ENCODE results near the gene LRRC28.

Gene LRRC28

DNA sequence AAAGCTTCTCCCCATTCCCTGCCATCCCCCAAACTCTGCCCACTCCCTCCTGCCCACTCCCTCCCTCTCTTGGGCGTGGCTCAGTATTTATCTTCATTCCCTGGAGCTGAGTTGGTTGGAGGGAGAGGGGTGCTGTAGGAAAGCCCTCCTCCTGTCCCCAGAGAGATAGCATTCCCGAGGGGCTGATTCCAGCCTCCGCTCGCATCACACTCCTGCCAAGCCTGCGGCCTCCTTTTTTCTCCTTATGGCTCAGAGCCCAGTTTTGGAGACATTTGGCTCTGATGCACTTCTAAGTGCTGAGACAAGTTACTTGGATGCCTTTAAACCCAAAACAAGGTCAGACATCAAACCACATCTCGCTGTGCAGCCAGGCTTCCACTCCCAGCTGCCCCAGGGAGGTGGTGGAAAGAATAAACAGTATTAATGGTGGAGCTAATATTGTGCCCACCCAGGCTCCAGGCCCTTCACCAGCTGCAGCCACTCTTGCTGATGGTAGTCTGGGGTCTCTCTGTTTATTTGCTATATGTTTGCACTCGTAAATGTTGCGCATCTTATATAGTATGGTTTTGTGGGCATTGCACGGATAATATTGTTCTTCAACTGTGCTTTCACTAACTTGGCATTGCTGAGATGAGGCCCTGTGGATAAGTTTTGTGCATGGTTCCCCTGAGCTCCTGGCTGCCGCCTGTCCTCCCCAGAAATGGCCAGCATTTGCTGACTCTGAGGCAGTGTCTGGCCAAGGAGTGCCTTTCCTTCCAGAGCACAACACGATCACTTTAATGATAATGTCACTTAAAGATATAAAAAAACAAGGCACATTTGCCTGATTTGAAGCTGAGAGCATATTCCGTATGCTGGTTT is 157.2 kb downstream of the LRRC28 start:
- H3K36me3 Mint-ChIP-seq (ENCODE audit: low read depth), result no peaks in the 10 kb centered on the region
- H3K4me3 Mint-ChIP-seq, result no peak overlapping the region
- H3K27ac Mint-ChIP-seq, result no peak overlapping the region
- peaks cover 3% of the 10 kb centered on the region for H3K27me3 Mint-ChIP-seq
- intact Hi-C loops (cut with micrococcal nuclease), result loop anchor here (5.0 kb wide), 1 partner anchor 294 kb away; no protein-coding TSS in a partner anchor
- no peaks in the 10 kb centered on the region for H3K9me3 Mint-ChIP-seq
- H3K4me1 Mint-ChIP-seq (ENCODE audit: low read depth), result peaks cover 16% of the 10 kb centered on the region

DNA sequence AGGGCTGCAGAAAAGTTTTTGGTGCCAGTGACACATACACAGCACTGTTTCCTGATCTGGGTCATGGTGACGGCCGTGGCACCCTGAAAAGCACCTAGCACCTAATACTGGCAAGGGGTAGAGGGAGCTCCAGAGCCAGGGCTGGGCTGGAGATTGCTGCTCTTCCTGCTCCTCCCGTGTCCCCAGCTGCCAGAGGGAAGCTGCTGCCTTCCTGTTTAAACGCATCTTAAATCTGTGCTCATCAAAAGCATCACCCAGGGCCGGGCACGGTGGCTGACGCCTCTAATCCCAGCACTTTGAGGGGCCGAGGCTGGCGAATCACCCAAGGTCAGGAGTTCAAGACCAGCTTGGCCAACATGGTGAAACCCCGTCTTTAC is 157.8 kb downstream of the LRRC28 start:
- Mint-ChIP-seq H3K9me3 (no peaks in the 10 kb centered on the region), H3K4me3 (no peak overlapping the region), H3K4me1 (ENCODE audit: low read depth) (peaks cover 10% of the 10 kb centered on the region), H3K27ac (no peak overlapping the region), H3K36me3 (ENCODE audit: low read depth) (no peaks in the 10 kb centered on the region), H3K27me3 (peaks cover 3% of the 10 kb centered on the region)
- intact Hi-C loops (cut with micrococcal nuclease), result loop anchor here (5.0 kb wide), 1 partner anchor 293 kb away; no protein-coding TSS in a partner anchor

DNA sequence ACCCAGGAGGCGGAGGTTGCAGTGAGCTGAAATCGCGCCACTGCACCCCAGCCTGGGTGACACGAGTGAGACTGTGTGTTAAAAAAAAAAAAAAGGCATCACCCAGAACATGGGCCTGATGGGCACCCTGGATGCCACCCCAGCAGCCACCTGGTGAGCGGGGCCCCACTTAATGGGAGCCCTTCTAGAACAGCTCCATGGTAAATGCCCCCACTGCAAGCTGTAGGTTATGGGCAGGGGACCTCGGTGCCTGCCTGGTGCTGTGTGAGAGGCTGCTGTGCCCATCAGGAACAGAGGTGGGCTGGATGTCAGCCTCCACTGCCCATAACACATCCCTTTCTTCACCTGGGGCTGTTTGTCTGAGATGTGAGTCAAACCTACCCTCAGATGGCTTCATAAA is 158.3 kb downstream of the LRRC28 start:
- no peaks in the 10 kb centered on the region for H3K36me3 Mint-ChIP-seq (ENCODE audit: low read depth)
- H3K4me1 Mint-ChIP-seq (ENCODE audit: low read depth), result peaks cover 13% of the 10 kb centered on the region
- intact Hi-C loops (cut with micrococcal nuclease), result loop anchor here (5.0 kb wide), 1 partner anchor 293 kb away; no protein-coding TSS in a partner anchor
- no peak overlapping the region for H3K4me3 Mint-ChIP-seq
- peaks cover 3% of the 10 kb centered on the region for H3K27me3 Mint-ChIP-seq
- H3K9me3 Mint-ChIP-seq, result no peaks in the 10 kb centered on the region
- no peak overlapping the region for H3K27ac Mint-ChIP-seq

DNA sequence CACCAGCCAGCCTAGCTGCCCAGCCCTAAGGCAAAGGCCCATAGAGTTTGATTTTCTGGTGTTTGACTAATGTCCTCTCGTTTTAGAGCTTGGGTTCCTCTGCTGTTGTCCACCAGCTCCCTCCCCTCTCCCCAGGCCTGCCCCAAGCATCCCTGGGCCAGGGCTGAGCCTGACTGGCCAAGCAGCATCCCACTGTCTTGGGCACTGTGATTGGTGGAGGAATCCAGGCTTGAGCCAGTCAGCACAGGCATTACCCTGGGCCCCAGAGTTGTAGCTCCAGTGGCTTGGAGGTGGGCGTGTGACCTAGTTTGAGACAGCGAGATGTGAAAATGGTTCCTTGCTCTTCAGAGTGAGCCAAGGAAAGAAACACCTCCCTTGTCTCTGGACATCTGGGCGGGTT is 159.2 kb downstream of the LRRC28 start:
- Mint-ChIP-seq H3K36me3 (ENCODE audit: low read depth) (no peaks in the 10 kb centered on the region), H3K27ac (no peak overlapping the region), H3K27me3 (peaks cover 3% of the 10 kb centered on the region), H3K4me1 (ENCODE audit: low read depth) (peaks cover 21% of the 10 kb centered on the region), H3K9me3 (no peaks in the 10 kb centered on the region), H3K4me3 (no peak overlapping the region)
- intact Hi-C loops (cut with micrococcal nuclease), result no loop called here

DNA sequence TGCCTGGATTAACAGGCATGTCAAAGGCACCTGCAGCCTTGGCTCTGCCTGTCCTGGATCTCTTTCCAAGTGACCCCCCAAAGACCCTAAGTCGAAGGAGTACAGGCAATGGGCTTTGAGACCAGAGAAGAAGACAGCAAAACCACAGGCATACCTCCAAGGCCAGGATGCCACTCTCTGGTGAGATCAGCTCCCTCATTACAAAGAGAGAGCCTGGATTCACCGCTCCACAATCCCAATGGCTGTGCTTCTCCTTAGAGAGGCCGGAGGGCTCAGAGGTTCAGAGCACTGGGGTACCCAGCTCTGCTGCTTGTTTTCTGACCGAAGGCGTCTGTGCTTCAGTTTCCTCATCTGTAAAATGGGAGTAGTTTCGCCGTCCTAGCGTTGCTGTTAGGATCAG is 160.0 kb downstream of the LRRC28 start:
- Mint-ChIP-seq H3K4me1 (ENCODE audit: low read depth) (peaks cover 25% of the 10 kb centered on the region), H3K36me3 (ENCODE audit: low read depth) (no peaks in the 10 kb centered on the region), H3K4me3 (no peak overlapping the region), H3K27ac (no peak overlapping the region), H3K27me3 (no peaks in the 10 kb centered on the region), H3K9me3 (no peaks in the 10 kb centered on the region)
- intact Hi-C loops (cut with micrococcal nuclease), result no loop called here

DNA sequence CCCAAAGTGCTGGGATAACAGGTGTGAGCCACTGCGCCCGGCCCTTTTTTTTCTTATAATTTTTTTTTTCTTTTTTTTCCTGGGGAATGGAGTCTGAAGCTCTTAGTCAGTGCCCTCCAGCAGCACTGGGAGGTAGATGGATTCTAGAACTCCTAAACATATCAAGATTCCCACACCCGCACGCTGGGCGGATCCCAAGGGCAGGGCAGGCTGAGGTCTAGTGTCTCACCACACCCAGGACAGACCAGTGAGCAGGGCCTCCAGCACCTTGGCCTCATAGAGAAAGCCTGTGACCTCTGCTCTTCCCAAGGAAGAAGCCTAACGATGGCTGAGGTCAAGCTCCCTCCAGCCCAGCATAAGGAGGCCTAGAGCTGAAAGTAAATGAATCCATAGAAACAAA is 160.8 kb downstream of the LRRC28 start:
- Mint-ChIP-seq H3K4me1 (ENCODE audit: low read depth) (peaks cover 32% of the 10 kb centered on the region), H3K4me3 (no peak overlapping the region), H3K27ac (no peak overlapping the region), H3K36me3 (ENCODE audit: low read depth) (no peaks in the 10 kb centered on the region), H3K9me3 (no peaks in the 10 kb centered on the region), H3K27me3 (no peaks in the 10 kb centered on the region)
- intact Hi-C loops (cut with micrococcal nuclease), result no loop called here

DNA sequence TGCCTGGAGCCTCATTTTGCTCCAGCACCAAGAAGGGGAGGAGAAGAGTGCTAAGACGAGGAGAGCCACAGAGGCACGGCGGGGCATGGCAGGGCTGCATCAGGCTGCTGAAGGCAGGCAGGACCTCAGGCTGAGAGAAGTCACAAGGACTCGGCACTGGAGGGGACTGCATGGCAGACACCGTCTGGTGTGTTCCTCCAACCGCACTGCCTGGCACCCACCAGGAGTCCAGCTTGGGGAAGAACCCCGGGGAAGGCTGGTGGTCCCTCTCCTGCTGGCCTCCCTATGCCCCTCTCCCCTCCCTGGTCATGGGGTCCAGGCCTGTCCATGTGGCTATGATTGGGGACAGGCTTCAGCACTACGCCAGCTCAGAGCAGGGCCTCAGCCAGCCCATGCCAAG is 161.3 kb downstream of the LRRC28 start:
- Mint-ChIP-seq H3K9me3 (no peaks in the 10 kb centered on the region), H3K27me3 (no peaks in the 10 kb centered on the region), H3K4me3 (no peak overlapping the region), H3K36me3 (ENCODE audit: low read depth) (no peaks in the 10 kb centered on the region), H3K27ac (no peak overlapping the region), H3K4me1 (ENCODE audit: low read depth) (peaks cover 32% of the 10 kb centered on the region)
- intact Hi-C loops (cut with micrococcal nuclease), result no loop called here

DNA sequence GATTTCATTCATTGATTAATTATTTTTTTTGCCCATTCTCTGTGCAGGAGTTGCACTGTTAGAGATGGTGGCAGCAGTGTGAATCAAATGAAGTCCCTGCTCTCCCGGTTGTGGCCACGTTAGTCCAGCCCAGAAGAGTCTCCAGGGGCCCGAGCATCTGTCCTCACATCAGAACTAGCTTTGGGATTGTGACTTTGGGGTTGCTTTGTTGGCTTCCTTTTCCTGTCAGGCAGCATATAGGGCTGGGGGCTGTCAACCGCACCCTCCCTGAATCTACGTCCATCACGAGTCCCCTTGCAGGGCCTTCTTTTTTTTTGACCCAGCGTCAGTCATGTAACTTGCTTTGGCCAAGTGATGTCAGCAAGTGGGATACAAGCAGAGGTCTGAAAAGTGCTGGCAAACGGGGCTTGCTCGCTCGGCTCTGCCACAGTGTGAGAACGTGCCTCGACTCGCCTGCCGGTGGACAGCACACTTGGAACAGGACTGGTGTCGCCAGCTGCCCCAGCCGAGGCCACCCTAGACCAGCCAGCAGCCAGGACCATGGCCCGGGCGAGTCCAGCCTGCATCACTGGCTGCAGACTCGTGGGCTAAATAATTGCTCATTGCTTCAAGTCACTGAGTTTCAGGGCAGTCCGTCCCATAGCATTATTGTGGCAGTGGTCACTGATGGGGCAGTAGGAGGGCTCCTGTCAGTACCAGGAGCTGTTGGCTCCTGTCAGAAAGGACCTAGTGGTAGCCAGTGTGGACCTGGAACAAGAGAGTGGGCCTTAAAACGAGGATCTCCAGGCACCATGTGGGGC is 162.9 kb downstream of the LRRC28 start:
- intact Hi-C loops (cut with micrococcal nuclease), result no loop called here
- no peak overlapping the region for H3K4me3 Mint-ChIP-seq
- H3K4me1 Mint-ChIP-seq (ENCODE audit: low read depth), result peaks cover 32% of the 10 kb centered on the region
- H3K36me3 Mint-ChIP-seq (ENCODE audit: low read depth), result no peaks in the 10 kb centered on the region
- H3K9me3 Mint-ChIP-seq, result no peaks in the 10 kb centered on the region
- no peaks in the 10 kb centered on the region for H3K27me3 Mint-ChIP-seq
- peak overlapping the region; percentile 32 for H3K27ac Mint-ChIP-seq

DNA sequence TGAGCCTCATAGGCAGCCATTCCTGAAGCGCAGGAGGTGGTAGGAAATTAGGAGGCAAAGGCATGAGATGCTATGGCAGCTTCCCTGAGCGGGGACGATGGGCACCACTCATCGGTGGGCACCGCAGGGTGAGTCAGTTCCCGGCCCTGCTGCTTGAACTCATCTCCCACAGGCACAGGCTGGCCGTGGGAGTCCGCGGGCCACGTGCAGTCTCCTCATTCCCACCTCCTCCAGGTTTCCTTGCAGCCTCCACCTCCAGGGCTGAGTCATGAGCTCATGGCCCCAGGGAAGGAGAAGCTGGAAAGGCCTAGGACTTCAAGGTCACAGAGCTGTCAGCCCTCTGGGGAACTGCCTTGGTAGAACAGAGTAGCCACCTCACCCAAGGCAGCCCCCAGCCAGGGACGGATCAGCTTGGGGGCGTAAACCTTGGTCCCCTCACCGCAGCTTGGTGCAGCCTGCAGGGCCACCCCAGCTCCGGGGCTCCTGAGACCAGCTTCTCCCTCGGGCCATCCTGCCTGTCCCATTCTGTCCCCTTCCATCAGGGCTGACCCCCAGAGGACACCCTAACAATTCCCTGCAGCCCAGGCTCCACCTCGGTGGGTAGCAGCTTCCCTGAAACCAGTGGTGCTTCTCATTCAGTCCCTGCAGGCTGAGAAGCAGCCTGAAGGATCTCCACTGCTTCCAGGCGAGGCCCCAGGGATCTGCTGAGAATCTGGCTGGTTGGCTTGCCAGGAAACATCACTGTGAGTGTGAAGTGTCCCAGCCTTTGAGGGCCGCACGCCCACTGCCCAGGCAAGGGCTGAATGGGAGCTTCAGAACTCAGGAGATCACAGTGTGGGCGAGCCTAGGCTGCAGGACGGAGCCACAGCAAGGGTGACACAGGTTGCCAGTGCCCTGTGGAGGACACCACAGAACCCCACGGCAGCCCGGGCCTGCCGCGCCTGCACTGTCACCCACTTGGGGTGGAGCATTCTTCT is 163.8 kb downstream of the LRRC28 start:
- H3K36me3 Mint-ChIP-seq (ENCODE audit: low read depth), result no peaks in the 10 kb centered on the region
- peaks cover 32% of the 10 kb centered on the region for H3K4me1 Mint-ChIP-seq (ENCODE audit: low read depth)
- intact Hi-C loops (cut with micrococcal nuclease), result no loop called here
- H3K27me3 Mint-ChIP-seq, result no peaks in the 10 kb centered on the region
- no peak overlapping the region for H3K4me3 Mint-ChIP-seq
- no peaks in the 10 kb centered on the region for H3K9me3 Mint-ChIP-seq
- peak overlapping the region; percentile 32 for H3K27ac Mint-ChIP-seq

DNA sequence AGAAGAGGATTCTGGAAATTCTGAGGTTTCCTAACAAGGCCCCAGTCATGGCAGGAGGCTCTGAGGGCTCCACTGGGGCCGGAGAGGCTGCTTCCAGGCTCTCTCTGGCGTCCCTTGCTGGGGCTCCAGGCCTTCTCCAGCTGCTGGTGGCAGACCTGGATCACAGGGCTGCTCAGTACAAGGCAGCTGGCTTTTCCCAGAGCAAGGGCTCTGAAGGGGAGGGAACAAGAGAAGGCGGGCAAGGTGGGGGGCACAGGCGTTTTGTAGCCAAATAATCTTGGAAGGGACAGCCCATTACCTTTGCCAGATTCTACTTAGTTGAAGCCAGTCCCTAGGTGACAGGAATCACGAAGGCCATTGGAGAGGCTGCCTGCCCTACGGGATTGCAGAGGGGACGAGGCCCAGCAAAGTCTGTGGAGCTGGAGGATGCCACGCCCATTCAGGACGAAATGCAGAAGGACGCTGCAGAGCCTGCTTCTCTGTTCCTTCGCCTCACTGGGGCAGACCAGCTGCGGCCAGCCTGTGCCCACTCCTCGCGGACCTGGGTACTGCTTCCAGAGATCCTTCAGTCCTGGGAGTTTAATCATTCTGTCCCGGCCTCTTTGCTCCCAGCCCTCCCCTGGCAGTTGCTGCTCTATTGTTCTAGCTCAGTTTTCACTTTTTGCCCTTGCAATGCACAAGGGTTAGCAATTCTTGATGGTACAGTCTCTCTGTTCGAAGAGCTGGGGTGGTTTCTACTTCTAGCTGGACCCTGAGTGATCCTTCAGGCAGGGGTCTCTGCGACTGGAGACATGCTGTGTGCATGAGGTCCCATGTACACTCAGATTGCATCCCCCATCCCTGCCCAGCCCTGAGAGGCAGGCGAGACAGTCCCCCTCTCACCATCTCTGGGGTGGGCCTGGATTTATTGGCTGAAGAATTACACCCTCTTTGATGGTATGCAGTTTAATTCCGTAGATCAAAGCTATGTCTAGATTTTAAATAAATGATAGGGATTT is 165.2 kb downstream of the LRRC28 start:
- Mint-ChIP-seq H3K4me1 (ENCODE audit: low read depth) (peaks cover 34% of the 10 kb centered on the region), H3K36me3 (ENCODE audit: low read depth) (no peaks in the 10 kb centered on the region), H3K4me3 (no peak overlapping the region), H3K27me3 (peaks cover 2% of the 10 kb centered on the region), H3K27ac (no peak overlapping the region), H3K9me3 (no peaks in the 10 kb centered on the region)
- intact Hi-C loops (cut with micrococcal nuclease), result no loop called here

DNA sequence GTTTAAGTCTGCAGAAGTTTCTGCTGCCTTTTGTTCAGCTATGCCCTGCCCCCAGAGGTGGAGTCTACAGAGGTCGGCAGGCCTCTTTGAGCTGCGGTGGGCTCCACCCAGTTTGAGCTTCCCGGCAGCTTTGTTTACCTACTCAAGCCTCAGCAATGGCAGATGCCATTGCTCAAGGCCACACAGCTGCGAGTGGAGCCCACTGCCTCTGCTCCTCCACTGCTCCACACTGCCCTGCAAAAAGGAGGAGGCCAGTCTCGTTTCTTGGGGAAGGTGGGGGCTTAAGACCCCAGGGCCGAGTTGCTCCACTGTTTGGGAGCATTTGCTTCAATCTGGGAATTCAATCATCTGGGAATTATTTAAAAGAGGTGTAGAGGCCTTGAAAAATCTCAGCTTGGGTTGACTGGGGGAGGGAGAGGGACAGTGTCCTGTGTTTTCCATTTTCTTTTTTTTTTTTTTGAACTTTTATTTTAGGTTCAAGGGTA is 169.9 kb downstream of the LRRC28 start:
- Mint-ChIP-seq H3K9me3 (no peaks in the 10 kb centered on the region), H3K4me3 (no peak overlapping the region), H3K36me3 (ENCODE audit: low read depth) (no peaks in the 10 kb centered on the region), H3K27ac (no peak overlapping the region), H3K27me3 (peaks cover 2% of the 10 kb centered on the region), H3K4me1 (ENCODE audit: low read depth) (peaks cover 34% of the 10 kb centered on the region)
- intact Hi-C loops (cut with micrococcal nuclease), result no loop called here

DNA sequence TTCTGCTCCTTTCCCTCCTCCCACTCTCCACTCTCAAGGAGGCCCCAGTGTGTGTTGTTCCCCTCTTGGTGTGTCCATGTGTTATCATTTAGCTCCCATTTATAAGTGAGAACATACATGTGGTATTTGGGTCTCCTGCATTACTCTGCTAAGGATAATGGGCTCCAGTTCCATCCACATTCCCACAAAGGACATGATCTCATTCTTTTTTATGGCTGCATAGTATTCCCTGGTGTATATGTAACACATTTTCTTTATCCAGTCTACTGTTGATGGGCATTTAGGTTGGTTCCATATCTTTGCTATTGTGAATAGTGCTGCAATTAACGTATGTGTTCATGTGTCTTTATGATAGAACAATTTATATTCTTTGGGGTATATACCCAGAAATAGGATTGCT is 170.5 kb downstream of the LRRC28 start:
- Mint-ChIP-seq H3K4me3 (no peak overlapping the region), H3K36me3 (ENCODE audit: low read depth) (no peaks in the 10 kb centered on the region)

More for the DNA sequence above, 170.5 kb downstream of the LRRC28 start:
- Mint-ChIP-seq H3K9me3 (no peaks in the 10 kb centered on the region), H3K4me1 (ENCODE audit: low read depth) (peaks cover 34% of the 10 kb centered on the region), H3K27ac (no peak overlapping the region), H3K27me3 (peaks cover 4% of the 10 kb centered on the region)
- intact Hi-C loops (cut with micrococcal nuclease), result no loop called here

Measured in dendritic cell treated with granulocyte-macrophage colony-stimulating factor and Interleukin-4, amounts not matched to agents 40 ng/mL and 50 ng/mL, for 4 days (primary cell).